Right atrium auricular region (tissue), 2 donors: ENCODE data around the gene SLITRK6. TPM values are rescaled to one million over a fixed set of nuclear protein-coding genes. Genes with fewer than 3 reads are reported as not detected.

Experiments
- DNase-seq: peaks from one replicate; pipeline ENCODE4 v3.0.0-alpha.2; 2019; ENCODE audit warnings: low spot score
- H3K27ac ChIP-seq, 2 donors: fragments of 200-600 bp; sonication (generic); 1 replicate in 1 of 2; 2 replicates in 1 of 2; pipeline ENCODE4 v1.5.1; 2016 to 2019
- H3K27me3 ChIP-seq, 2 donors: fragments of 200-600 bp; sonication (generic); one replicate each; pipeline versions ENCODE4 v1.5.1 to v1.6.0; 2017 to 2019
- H3K36me3 ChIP-seq: fragments of 200-600 bp; sonication (generic); one replicate; pipeline ENCODE4 v1.5.1; 2016
- H3K4me1 ChIP-seq, 2 donors: fragments of 200-600 bp; sonication (generic); one replicate each; pipeline versions ENCODE4 v1.5.1 to v1.6.0; 2017 to 2019
- H3K4me3 ChIP-seq, 2 donors: fragments of 200-600 bp; sonication (generic); 1 replicate in 1 of 2; 2 replicates in 1 of 2; pipeline ENCODE4 v1.5.1; 2017 to 2019; ENCODE audit warnings: mild to moderate bottlenecking in 1 of 2, moderate library complexity in 1 of 2
- H3K9me3 ChIP-seq, 2 donors: fragments of 200-600 bp; sonication (generic); one replicate each; pipeline ENCODE4 v1.5.1; 2019
- total RNA-seq, 2 donors: library from RNA; depleted of rRNA; stranded (reverse); fragments of >200 nt; gene quantifications; one replicate each; pipeline ENCODE4 v1.1.0, GENCODE V29; 2016
- TF ChIP-seq, protein P1 (sequence below), 2 donors: fragments of 200-600 bp; sonication (generic); IDR thresholded peaks; one replicate each; pipeline ENCODE4 v1.5.1; 2019; ENCODE audit warnings: antibody characterized with exemption in 2 of 2

Gene SLITRK6
- total RNA-seq, 2 donors from 2014 or later, result 0.47 to 0.82 TPM

DNA sequence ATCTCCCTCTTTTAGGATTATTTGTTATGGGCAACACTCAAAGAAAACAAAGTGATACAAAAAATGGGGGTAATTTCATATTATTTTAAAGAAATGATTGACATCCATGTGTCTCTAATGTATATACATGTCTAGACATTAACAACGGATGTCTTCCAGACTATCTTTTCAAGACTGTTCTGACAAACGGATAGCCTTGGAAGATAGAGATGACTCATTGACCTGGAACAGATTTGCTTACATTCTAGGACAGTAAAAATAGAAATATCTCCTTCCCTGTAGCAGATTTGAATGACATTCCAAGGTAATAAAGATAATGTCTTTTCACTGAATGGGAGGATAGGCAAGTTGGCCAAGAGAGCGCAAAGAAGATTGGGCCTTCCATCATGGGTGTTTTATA, 26.2 kb upstream of the SLITRK6 start:
- H3K27ac ChIP-seq, result no peak overlapping the region
- TF ChIP-seq, protein P1, sequence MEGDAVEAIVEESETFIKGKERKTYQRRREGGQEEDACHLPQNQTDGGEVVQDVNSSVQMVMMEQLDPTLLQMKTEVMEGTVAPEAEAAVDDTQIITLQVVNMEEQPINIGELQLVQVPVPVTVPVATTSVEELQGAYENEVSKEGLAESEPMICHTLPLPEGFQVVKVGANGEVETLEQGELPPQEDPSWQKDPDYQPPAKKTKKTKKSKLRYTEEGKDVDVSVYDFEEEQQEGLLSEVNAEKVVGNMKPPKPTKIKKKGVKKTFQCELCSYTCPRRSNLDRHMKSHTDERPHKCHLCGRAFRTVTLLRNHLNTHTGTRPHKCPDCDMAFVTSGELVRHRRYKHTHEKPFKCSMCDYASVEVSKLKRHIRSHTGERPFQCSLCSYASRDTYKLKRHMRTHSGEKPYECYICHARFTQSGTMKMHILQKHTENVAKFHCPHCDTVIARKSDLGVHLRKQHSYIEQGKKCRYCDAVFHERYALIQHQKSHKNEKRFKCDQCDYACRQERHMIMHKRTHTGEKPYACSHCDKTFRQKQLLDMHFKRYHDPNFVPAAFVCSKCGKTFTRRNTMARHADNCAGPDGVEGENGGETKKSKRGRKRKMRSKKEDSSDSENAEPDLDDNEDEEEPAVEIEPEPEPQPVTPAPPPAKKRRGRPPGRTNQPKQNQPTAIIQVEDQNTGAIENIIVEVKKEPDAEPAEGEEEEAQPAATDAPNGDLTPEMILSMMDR (IDR thresholded peaks at IDR 0.05), result no peak
- H3K9me3 ChIP-seq, result peaks cover 0 to 4% of the 10 kb centered on the region in 2 donors
- H3K4me3 ChIP-seq, result no peak overlapping the region
- DNase-seq, result no peak
- no peaks in the 10 kb centered on the region for H3K4me1 ChIP-seq
- H3K27me3 ChIP-seq, result no peaks in the 10 kb centered on the region
- H3K36me3 ChIP-seq, result no peaks in the 10 kb centered on the region

DNA sequence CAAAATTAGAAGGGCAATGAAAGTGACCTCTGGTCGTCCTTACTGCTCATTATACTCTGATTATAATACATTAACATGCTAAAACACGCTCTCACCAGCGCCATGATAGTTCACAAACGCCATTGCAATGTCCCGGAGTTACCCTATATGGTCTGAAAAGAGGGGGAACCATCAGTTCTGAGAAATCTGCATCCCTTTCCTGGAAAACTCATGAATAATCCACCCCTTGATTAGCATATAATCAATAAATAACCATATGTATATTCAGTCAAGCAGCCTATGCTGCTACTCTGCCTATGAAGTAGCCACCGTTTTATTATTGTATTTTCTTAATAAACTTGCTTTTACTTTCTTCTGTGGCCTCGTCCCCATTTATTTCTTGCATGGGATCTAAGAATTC, 24.6 kb upstream of the SLITRK6 start:
- H3K36me3 ChIP-seq, result no peaks in the 10 kb centered on the region
- no peaks in the 10 kb centered on the region for H3K4me1 ChIP-seq
- DNase-seq, result no peak
- H3K27ac ChIP-seq, result no peak overlapping the region
- H3K4me3 ChIP-seq, result no peak overlapping the region
- no peaks in the 10 kb centered on the region for H3K27me3 ChIP-seq
- peaks cover 0 to 4% of the 10 kb centered on the region in 2 donors for H3K9me3 ChIP-seq
- TF ChIP-seq, protein P1 (IDR thresholded peaks at IDR 0.05), result no peak

DNA sequence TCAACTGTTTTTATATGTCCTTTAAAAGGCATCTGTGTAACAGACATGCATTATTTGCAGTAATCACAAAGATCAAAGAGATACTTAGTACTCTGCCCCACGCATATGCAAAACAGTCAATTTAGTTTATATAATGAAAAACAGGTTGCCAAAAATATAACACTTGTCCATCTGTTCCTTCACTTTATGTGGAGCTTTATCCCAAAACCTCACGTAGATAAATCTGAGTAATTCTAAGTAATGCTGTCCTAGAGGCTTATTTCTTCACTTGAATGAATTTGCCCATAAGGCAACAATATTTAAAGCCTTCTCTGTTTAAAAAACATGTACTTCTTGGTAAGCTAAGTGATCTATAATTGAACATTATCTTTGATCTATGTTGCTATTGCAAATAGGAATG, 20.3 kb upstream of the SLITRK6 start:
- no peak overlapping the region for H3K27ac ChIP-seq
- TF ChIP-seq, protein P1 (IDR thresholded peaks at IDR 0.05), result no peak
- no peak overlapping the region for H3K4me3 ChIP-seq
- no peak for DNase-seq
- H3K4me1 ChIP-seq, result no peaks in the 10 kb centered on the region
- H3K36me3 ChIP-seq, result no peaks in the 10 kb centered on the region
- no peaks in the 10 kb centered on the region for H3K27me3 ChIP-seq
- H3K9me3 ChIP-seq, result peaks cover 0 to 4% of the 10 kb centered on the region in 2 donors

DNA sequence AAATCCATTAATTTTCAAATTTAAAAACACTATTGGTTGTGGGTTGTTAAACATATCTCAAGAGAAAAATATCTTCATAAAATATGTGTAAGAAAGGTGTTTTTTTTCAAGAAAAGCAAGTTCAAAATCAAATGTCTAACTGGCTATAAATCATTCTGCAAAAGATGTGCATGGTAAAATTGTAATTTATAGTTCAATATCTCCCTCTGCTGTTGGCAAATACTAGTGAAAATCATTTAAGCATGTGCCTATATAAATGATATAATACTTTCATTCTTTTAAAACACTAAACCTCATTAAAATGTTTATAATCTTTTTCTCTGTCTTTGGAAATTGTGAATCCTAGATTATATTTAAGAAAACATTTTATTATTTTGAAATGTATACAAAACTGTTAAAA, 17.2 kb upstream of the SLITRK6 start:
- Histone ChIP-seq H3K36me3 (no peaks in the 10 kb centered on the region), H3K27ac (no peak overlapping the region), H3K4me1 (no peaks in the 10 kb centered on the region), H3K27me3 (no peaks in the 10 kb centered on the region), H3K4me3 (no peak overlapping the region), H3K9me3 (no peaks in the 10 kb centered on the region)
- no peak for DNase-seq
- TF ChIP-seq, protein P1 (IDR thresholded peaks at IDR 0.05), result no peak

DNA sequence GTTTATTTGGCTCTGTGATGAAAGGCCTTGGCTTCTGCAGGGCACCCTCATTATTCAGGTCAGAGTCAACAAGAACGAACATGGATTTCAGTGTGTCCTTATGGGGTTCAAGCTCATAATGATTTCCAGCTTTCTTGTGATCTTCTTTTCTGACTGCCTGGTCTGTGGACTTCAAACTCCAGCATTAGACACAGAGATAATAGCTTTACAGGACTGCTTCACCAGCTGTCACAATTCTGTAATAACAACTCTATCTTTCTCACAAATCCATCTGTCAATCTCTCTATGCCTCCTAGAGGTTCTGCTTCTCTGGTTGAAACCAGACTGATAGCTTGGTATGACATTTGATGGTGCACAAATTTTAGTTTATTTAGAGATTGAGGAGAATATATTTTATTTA, 13.1 kb upstream of the SLITRK6 start:
- TF ChIP-seq, protein P1 (IDR thresholded peaks at IDR 0.05), result no peak
- DNase-seq, result no peak
- H3K27ac ChIP-seq, result no peak overlapping the region
- no peaks in the 10 kb centered on the region for H3K4me1 ChIP-seq
- H3K36me3 ChIP-seq, result no peaks in the 10 kb centered on the region
- no peak overlapping the region for H3K4me3 ChIP-seq
- H3K9me3 ChIP-seq, result no peaks in the 10 kb centered on the region
- no peaks in the 10 kb centered on the region for H3K27me3 ChIP-seq

DNA sequence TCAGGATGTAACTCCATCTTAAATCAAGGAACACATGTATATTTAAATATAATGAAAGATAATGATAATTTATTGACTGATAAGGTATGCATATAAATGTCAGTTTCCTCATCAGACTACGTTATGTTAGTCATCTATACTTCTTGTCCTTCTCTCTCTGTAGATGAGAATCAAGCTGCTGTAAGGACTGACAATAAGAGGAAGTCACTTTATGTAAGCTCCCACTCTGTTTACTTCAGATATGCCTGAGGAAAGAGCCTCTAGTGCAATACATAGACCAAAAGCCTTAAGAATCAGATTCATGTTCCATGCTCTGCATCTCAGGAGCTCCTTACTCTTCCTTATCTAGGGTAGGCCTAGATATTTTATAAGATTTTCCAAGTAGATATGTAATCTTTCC, 9.6 kb upstream of the SLITRK6 start:
- no peak for DNase-seq
- Histone ChIP-seq H3K27ac (no peak overlapping the region), H3K27me3 (no peaks in the 10 kb centered on the region), H3K4me1 (no peaks in the 10 kb centered on the region), H3K36me3 (no peaks in the 10 kb centered on the region), H3K4me3 (no peak overlapping the region), H3K9me3 (no peaks in the 10 kb centered on the region)
- TF ChIP-seq, protein P1 (IDR thresholded peaks at IDR 0.05), result no peak
